ENCODE data around the gene CNRIP1.

The CNRIP1 gene

DNA sequence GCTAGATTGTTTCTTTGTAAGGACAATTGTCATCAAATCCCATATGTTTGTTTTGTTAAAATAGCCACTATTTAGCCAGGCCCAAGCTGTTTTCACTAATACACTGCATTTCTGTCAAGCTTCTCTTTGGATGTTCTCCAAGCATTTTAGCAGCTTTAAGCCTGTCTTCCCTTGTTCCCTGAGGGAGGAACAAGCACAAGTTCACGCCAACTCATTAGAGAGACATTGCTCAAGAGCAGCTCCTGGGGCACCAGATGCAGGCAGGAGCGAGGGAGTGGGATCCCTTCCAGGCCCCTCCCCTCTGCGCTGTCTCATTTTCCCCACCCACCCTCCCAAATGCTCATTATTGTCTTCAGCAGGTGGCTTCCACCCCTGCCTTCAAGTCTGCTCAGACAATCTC lies 34.9 kb downstream of the CNRIP1 start:
- TF ChIP-seq, protein P1, sequence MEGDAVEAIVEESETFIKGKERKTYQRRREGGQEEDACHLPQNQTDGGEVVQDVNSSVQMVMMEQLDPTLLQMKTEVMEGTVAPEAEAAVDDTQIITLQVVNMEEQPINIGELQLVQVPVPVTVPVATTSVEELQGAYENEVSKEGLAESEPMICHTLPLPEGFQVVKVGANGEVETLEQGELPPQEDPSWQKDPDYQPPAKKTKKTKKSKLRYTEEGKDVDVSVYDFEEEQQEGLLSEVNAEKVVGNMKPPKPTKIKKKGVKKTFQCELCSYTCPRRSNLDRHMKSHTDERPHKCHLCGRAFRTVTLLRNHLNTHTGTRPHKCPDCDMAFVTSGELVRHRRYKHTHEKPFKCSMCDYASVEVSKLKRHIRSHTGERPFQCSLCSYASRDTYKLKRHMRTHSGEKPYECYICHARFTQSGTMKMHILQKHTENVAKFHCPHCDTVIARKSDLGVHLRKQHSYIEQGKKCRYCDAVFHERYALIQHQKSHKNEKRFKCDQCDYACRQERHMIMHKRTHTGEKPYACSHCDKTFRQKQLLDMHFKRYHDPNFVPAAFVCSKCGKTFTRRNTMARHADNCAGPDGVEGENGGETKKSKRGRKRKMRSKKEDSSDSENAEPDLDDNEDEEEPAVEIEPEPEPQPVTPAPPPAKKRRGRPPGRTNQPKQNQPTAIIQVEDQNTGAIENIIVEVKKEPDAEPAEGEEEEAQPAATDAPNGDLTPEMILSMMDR (IDR thresholded peaks at IDR 0.05; ENCODE audit: low read length, missing control alignments) = no peak
- peak; percentile 71 for DNase-seq (ENCODE audit: low read depth)
- H3K4me3 ChIP-seq (replicated peaks; ENCODE audit: low read depth, low read length) = no peak overlapping the region

DNA sequence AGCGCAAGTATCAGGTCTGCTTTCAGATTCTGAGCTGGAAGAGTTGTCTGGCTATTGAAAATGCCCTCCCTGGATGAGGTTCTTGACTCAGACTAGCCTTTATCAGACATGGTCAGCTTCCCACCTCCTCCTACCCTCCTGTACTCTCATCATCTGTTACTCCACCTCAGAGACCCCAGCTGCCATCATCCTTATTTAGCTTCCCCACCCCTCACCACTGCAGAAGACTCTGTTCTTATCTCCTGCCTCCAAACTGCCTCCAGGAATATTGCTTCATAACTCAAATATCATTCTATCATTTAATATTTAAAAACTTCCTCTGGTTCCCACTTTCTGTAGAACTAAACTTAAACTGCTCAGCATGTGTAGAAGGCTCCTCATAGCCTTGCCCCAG lies 36.3 kb downstream of the CNRIP1 start:
- TF ChIP-seq, protein P1 (IDR thresholded peaks at IDR 0.05; ENCODE audit: low read length, missing control alignments) = no peak
- no peak for DNase-seq (ENCODE audit: low read depth)
- H3K4me3 ChIP-seq (replicated peaks; ENCODE audit: low read depth, low read length) = no peak overlapping the region

DNA sequence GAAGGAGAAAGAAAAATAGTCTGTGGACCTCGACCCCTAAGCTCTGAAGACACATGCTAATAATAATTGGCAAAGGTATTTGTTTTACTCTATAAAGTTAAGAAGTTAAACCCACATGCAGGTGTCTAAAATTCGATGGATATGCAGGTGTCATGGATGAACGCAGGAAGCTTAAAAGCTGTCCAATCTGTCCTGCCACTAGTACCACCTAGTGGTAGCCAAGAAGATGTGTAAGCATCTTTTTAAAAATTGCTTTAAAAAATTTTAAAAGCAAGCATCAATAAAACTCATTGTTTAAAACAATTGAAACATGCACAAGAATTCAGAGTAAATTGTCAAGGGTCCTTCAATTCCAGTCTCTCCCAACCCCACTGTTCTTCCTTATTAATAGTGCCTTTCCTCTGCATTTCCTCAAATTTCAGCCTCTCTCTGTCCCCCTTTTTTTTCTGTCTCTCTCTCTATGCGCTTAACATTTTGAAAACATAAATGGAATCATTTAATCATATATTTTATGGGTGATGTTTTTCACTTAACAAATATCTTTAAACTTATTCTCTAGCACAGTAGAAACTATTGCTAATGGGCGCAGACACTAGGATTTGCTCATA lies 36.8 kb downstream of the CNRIP1 start:
- peak; percentile 61 for DNase-seq (ENCODE audit: low read depth)

DNA sequence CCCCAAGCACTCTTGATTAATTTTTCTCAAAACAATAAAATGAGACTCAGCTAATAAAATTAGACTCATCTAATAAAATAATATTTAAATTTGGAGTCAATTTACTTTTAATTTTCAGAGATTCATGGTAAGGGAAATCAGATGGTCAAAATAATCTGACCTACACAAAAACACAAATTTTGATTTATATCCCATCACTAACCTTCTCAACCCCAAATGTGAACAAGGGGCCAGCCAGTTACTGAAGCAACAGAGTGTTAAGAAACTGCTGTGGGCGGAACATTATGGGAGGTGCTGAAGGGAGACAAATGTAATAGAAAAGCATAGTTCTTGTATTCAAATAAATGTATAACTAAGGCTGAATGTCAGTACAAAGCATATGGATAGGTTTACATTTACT lies 39.0 kb downstream of the CNRIP1 start:
- DNase-seq (ENCODE audit: low read depth) = no peak
- H3K4me3 ChIP-seq (replicated peaks; ENCODE audit: low read depth, low read length) = no peak overlapping the region
- TF ChIP-seq, protein P1 (IDR thresholded peaks at IDR 0.05; ENCODE audit: low read length, missing control alignments) = no peak

More for the DNA sequence above, 36.8 kb downstream of the CNRIP1 start:
- no peak overlapping the region for H3K4me3 ChIP-seq (replicated peaks; ENCODE audit: low read depth, low read length)
- TF ChIP-seq, protein P1 (IDR thresholded peaks at IDR 0.05; ENCODE audit: low read length, missing control alignments) = peak; percentile 85

DNA sequence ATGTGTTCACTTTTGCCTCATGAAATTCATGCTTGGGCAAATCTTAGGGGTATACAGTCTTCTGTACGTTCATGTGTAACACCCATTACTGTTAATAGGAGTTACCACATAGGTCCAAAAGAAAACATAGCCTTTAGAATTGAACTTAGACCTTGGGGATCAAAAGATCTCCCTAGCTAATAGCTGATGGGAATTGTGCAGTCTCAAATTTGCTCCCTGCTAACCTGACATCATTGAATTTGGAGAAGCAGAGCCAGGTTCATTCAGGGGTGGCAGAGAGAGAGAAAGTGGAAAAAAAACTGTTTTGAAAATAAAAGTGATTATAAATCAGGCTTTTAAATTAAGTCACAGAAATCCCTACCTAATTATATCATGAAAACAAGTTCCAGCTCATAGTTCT lies 39.4 kb downstream of the CNRIP1 start:
- TF ChIP-seq, protein P1 (IDR thresholded peaks at IDR 0.05; ENCODE audit: low read length, missing control alignments) = no peak
- DNase-seq (ENCODE audit: low read depth) = no peak
- H3K4me3 ChIP-seq (replicated peaks; ENCODE audit: low read depth, low read length) = no peak overlapping the region

DNA sequence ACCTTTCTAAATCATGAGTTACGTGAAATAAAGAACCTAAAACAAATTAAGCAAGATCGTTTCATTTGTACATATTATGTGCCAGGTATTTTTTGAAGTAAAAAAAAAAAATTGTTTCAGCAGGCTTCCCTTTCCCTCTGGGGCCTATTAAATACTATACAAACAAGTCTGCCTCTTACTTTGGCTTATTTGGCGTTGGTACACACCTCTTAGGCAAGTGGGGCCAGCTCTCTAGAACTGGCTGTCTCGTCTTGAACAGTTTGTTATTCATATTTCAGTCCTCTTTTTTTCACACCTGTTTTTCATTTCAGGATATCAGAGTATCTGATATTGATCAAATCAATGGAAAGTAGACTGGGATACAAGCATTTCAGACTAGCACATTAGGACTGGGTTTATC lies 40.1 kb downstream of the CNRIP1 start:
- no peak for DNase-seq (ENCODE audit: low read depth)
- TF ChIP-seq, protein P1 (IDR thresholded peaks at IDR 0.05; ENCODE audit: low read length, missing control alignments) = no peak
- H3K4me3 ChIP-seq (replicated peaks; ENCODE audit: low read depth, low read length) = no peak overlapping the region

DNA sequence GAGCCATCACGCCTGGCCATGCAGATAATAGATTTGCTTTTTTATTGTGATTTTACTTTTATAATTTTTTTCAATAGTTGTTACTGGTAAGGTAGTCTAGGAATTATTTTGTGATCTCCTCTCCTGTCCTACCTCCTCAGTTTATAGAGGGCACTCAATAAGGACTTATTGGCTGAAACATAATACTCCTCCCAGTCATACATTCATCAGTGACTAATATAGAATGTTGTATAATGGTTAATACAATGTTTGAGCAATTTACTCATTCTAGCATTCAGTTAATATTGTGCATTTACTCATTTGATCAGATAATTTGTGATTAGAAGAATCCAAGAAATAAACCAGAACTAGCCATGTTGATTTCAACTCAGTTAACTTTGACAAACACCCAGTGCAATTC lies 41.6 kb downstream of the CNRIP1 start:
- TF ChIP-seq, protein P1 (IDR thresholded peaks at IDR 0.05; ENCODE audit: low read length, missing control alignments) = no peak
- no peak for DNase-seq (ENCODE audit: low read depth)
- no peak overlapping the region for H3K4me3 ChIP-seq (replicated peaks; ENCODE audit: low read depth, low read length)

Data from fibroblast of pulmonary artery (primary cell).